Forelimb muscle (tissue), 1 donor: ENCODE data around the gene NFKBIB. TPM values are rescaled to one million over a fixed set of nuclear protein-coding genes. Genes with fewer than 3 reads are reported as not detected.
"Not testable (repeated sequence)": the region's sequence is repeated elsewhere in the genome, so short reads cannot be mapped to it uniquely, and the experiment has no call there.

ENCODE experiments used
- DNase-seq: peaks from one replicate; pipeline ENCODE4 v3.0.0-alpha.2; 2013; ENCODE audit warnings: low read depth
- polyA plus RNA-seq: library from polyadenylated mRNA; unstranded; fragments of 120-200 nt; gene quantifications from one replicate; pipeline ENCODE4 v1.2.1, GENCODE V29; 2013; ENCODE audit not compliant: insufficient read length

NFKBIB gene, protein sequence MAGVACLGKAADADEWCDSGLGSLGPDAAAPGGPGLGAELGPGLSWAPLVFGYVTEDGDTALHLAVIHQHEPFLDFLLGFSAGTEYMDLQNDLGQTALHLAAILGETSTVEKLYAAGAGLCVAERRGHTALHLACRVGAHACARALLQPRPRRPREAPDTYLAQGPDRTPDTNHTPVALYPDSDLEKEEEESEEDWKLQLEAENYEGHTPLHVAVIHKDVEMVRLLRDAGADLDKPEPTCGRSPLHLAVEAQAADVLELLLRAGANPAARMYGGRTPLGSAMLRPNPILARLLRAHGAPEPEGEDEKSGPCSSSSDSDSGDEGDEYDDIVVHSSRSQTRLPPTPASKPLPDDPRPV
- polyA plus RNA-seq: 9.6 TPM

DNA sequence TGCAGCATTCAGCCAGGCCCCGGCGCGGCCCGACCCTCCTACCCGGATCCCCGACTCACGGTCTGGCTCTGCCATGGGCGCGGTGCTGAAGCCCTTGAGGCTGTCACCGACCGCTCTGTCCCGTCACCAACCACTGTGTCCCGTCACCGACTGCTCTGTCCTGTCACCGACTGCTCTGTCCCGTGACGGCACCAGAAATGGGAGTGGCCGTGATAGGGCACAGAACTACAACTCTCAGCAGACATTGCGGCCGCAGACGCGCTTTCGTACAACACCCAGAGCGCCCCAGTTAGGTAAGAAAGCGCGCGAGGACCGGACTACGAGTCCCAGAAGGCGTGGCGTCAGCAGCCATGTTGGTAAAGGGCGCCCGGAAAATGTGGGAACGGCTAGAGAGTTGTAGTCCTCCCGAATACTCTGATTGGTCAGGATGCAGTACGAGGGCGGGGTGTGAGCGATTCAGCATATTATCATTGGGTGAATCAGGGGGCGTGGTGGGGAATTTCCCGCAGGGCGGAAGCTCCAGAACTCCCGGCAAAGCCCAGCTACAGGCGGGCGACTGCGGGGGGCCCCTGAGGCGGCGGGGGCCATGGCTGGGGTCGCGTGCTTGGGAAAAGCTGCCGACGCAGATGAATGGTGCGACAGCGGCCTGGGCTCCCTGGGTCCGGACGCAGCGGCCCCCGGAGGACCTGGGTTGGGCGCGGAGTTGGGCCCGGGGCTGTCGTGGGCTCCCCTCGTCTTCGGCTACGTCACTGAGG, at the start of gene NFKBIB, which contains the start of gene SIRT2:
NFKBIB (plus strand) TSS at position 523 of the 755 bp plus-strand sequence; CDS start at position 587, 64 bp downstream.
SIRT2 (minus strand) TSS at position 172 of the 755 bp plus-strand sequence; CDS start at position 75, 97 bp downstream.
- DNase-seq: peak; percentile 99

DNA sequence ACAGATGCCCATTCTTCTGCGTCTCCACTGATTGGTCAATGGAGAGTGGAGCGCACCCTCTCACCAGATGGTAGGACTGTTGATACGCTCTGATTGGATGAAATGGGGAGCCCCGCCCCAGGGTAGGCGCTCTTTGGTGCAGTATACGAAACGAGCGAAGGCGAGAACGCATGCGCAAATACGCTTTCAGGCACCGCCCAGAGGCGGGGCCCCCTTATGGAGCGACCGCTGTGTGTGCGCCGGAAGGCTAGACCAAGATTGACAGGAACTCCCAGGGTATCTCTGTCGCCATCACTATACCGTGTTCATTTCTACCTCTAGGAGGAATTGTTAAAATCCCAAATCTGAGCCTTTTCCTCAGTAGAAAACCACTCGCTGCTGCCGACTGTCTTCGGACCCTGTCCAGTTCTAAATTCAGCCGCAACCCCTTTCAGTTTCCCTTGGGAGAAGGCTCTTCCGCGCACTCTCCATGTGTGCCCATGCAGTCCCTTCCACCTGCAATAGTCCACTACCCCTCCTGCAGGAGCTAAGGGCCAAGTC, 49.3 kb upstream of the NFKBIB start:
- DNase-seq: peak; percentile 100

DNA sequence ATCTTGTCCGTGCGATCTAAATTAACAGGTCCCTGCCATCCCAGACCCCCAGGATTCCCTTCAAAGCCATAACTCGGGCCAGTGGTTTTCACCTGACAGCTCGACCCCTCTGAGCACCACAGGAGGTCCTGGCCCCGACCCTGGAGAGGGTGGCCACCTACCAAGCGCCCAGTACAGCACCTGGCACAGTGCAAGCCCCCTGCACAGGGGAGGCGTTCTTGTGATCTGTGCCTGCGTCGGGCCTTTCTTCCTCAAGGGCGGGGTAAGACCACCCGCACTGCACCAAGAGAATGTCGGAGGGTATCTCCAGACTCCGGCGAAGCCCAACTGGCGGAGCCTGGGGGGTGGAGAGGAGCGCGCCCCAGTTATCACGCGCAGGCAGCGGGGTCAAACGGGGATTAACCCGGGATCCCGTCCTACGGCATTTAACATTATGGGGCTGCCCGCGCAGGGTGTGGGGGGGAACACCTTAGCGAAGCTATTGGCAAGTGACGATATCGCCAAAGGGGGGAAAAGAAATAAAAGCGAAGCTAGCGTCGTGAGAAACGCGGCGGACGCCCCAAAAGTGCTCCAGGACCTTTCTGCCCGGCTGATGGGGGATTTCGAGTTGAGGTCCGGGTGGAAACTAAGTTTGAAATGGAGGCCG, 48.7 kb upstream of the NFKBIB start:
- DNase-seq: no peak

DNA sequence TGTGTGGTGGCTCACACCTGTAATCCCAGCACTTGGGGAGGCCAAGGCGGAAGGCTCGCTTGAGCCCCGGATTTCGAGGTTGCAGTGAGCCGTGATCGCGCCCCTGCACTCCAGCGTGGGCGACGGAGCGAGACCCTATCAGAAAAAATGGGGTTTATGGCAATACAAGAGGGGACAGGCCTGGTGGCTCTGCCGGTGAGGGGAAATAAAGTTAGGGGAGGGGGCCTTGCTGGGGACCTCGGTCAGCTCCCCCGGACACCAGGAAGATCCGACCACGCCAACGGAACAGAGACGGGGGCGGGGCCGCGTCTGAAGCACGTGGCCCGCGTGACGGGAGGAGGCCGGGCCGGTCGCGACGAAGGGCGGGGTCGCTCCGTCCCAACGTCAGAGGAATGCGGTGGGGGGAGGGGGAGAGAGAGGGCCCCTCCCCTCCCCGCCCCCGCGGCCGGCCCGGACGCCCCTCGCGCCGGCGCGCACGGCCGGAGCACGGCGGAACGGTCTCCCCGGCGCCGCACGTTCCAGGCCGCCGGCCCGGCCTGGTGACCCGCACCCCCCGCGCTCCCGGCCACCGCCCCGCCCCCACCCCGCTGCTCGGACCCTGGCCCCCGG, 48.0 kb upstream of the NFKBIB start:
- DNase-seq: peak; percentile 76

DNA sequence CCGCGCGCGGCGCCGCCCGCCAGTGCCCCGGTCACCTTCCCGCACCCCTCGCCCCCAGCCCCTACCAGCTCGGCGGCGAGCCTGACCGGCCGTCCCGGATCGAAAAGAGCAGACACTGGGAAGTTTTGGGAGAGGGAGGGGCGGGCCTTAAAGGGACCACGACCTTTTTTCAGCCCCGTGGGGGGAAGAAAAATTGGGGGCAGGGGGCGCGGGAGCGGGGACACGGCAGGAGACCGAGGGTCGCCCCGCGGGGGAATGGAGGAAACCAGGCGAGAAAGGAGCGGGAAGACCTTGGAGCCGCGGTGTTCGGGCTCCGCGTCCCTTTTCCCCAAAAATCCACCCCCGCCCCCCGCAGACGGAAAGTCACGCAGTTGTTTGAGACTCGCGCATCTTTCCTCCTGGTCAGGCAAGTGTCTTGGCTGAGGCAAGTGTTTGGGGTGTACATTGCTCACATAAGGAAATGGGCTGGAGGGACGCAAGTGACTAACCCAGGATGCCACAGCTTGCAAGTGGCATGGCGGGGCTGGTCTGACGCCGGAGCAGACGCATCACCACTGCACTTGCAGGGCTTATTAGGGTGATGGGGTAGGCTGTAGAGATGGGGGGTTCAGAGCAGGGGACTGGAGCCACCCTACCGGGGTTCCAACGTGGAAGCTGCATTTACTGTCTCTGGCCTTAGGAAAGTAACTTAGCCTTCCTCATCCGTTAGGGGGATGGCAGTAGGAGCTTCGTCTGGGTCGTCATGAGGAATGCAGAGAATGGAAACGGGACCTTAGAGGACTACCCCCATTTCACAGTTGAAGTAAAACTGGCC, 47.3 kb upstream of the NFKBIB start:
- no peak for DNase-seq

DNA sequence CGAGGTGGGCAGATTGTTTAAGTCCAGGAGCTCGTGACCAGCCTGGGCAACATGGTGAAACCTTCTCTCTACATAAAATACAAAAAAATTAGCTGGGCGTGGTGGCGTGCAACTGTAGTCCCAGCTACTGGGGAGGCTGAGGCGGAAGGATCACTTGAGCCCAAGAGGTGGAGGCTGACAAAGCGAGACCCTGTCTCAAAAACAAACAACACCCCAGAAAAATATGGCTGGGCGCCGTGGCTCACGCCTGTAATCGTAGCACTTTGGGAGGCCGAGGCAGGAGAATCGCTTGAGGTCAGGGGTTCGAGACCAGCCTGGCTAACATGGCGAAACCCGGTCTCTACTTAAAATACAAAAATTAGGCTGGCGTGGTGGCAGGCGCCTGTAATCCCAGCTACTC, 46.6 kb upstream of the NFKBIB start:
- DNase-seq: no peak

DNA sequence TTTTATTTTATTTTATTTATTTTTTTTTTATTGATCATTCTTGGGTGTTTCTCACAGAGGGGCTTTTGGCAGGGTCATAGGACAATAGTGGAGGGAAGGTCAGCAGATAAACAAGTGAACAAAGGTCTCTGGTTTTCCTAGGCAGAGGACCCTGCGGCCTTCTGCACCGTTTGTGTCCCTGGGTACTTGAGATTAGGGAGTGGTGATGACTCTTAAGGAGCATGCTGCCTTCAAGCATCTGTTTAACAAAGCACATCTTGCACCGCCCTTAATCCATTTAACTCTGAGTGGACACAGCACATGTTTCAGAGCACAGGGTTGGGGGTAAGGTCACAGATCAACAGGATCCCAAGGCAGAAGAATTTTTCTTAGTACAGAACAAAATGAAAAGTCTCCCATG, 44.8 kb upstream of the NFKBIB start:
- not testable (repeated sequence) for DNase-seq

DNA sequence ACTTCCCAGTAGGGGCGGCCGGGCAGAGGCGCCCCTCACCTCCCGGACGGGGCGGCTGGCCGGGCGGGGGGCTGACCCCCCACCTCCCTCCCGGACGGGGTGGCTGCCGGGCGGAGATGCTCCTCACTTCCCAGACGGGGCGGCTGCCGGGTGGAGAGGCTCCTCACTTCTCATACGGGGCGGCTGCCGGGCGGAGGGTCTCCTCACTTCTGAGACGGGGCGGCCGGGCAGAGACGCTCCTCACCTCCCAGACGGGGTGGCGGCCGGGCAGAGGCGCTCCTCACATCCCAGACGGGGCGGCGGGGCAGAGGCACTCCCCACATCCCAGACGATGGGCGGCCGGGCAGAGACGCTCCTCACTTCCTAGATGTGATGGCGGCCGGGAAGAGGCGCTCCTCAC, 44.0 kb upstream of the NFKBIB start:
- DNase-seq: not testable (repeated sequence)

DNA sequence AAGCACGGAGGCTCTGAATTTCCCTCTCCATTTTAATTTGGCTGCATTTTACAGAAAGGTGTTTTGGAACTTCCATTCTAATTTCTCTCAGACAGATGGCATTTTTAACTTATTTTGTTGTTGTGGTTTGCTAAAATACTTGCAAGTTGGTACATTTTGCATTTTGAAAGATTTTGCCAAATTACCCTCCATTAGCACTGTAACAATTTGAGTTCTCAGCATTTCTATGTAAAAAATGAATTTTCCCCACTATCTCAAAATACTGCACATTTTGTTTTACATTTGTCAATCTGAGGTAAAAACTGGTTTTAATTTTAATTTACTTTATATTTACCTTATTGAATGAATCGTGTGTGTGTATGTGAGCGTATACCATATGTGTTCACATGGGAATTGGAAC, 43.0 kb upstream of the NFKBIB start:
- no peak for DNase-seq

DNA sequence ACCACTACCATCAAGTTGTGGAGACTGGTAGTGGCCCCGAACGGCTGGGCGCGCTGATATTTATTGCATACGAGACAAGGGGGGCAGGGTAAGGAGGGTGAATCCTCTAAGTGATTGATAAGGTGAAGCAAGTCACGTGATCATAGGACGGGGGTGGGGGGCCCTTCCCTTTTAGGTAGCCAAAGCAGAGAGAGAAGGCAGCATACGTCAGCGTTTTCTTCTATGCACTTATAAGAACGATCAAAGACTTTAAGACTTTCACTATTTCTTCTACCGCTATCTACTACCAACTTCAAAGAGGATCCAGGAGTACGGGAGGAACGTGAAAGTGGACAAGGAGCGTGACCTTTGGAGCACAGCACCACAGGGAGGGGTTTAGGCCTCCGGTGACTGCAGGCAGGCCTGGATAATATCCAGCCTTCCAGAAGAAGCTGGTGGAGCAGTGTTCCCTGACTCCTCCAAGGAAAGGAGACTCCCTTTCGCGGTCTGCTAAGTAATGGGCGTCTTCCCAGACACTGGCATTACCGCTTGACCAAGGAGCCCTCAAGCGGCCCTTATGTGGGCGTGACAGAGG, 40.1 kb upstream of the NFKBIB start:
- DNase-seq: not testable (repeated sequence)

DNA sequence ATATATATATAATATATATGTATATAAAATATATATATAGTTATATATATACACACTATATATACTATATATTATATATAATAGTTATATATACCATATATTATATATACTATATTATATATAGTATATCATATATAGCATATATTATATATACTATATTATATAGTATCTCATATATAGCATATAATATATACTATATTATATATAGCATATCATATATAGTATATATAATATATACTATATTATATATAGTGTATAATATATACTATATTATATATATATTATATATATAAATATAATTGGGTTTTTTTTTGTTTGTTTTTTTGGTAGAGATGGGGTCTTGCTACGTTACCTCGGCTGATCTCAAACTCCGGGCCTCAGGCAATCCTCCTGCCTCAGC, 38.4 kb upstream of the NFKBIB start:
- no peak for DNase-seq

DNA sequence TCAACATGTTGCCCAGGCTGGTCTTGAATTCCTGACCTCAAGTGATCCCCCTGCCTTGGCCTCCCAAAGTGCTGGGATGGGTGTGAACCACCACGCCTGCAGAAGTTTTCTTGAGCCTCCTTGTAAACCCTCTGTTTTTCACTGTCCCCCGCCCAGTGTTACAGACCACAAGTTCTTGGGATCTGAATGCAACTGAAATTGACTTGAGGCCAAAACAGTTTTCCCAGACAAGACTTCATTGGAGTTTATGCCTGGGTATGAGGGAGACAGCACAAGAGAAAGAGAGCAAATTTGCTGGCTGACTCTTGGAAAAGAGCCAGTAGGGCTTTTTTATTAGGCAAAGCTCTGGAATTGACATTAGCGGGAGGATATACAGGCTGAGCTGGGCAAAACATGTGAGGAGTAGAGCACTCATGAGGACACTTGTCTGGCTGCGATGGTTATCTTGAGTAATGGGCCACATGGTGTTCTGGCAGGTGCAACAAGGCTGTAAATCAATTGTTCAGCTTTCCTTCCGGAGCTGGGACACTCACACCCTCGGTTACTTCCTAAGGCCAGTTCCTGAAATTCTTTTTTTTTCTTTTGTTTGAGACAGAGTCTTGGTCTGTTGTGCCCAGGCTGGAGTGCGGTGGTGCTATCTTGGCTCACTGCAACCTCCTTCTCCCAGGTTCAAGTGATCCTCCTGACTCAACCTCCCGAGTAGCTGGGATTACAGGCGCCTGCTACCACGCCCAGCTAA, 37.3 kb upstream of the NFKBIB start:
- peak; percentile 69 for DNase-seq

DNA sequence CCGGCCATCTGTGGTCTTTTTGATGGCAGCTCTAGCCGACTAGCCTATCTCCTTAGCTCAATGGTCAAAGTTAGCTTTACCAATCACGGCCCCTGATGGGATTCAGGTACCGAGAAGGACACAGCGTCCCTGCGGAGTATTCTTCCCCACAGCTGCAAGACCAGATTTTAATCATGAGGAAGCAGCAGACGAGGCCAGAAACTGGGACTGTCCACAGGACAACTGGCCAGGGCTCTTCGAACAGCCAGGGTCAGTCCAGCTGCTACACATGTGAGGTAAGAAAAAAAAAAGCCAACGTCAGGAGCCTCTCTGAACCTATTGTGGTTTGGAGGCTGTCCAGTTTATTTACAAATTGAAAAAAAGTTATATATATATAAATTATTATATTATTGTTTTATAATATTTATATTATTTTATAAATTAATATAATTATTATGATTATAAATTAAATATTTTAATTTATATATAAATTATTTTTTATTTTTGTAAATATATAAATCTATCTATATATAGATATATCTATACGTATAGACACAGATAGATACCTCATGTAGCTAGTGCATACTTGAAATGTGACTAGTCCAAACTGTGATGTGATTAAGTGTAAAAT, 32.5 kb upstream of the NFKBIB start:
- DNase-seq: no peak

DNA sequence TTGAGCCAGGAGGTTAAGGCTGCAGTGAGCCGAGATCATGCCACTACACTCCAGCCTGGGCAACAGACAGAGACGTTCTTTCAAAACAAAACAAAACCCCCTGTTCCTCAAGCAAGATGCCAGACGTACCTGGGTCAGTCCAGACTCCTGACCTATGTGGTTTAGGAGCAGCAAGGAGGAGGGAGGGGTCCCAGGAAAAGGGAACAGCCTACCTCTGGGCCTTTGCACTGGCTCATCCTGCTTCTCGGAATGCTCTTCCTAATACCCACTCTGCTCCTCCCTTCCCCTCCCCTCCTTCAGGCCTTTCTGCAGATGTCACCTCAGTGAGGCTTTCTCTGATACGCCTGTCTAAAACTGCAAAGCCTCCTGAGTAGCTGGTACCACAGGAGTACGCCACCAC, 31.2 kb upstream of the NFKBIB start:
- DNase-seq: no peak

DNA sequence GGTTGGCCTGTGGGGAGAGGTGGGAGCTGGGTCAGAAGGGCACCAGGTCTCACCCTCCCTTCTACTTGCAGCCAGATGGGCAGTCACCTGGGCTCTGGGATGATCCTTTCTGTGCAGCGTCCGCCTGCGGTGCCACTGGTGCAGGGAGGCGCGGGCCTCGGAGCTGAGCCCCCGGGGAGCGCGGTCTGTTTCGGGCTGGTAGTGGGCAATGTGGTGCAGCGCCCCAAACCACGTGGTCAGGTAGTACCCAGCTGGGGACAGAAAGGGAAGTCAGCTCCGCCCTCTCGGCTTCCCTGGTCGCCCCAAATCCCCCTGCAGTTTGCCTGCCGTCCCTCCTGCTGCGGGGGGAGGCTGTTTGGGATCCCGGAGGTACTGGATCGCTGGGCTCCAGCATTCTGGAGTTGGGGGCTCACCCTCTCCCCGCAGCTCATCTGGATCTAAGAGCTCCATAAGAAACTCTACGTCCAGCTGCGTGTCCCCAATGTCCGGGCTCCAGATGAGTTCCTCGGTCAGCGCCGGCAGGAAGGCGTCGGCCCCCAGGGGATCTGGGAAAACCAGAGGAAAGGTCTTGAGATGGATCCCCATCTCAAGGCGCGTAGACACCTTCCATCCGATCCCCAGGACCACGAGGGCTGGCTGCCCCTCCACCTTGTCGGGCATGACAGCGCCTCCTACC, 30.5 kb upstream of the NFKBIB start:
- no peak for DNase-seq

DNA sequence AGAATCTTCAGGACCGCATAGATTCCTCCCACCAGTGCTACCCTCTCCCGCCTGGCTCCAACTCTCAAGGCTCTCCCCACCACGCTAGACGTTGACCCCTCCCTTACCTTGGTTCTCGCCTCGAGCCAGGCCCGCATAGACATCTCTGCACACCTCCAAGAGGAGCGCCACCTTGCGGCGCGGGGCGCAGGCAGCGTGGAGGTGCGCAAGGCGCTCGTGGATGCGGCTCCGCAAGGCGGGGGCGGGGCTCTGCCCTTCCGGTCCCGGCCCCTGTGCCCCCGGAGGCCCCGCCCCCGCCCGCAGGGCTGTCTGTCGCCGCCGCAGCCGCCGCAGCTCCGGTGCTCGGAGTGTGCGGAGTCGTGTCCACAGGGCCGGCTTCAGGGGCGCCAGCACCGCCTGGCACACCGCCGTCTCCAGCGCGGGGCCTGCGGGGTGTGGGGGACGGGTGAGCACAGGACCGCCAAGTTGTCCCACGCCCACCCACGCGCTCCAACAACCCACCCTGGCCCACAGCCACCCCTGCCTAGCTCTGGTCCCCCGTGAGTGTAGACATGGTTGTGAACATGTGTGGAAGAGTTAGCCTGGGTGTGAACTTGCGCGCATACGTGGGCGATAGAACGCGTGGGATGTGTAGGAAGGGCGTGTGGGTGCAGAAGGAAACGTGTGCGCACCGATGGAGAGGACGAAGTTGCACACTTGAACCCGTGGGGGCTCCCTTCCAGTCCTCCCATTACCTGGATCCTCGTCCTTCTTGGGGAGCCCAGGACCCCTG, 29.7 kb upstream of the NFKBIB start:
- no peak for DNase-seq

DNA sequence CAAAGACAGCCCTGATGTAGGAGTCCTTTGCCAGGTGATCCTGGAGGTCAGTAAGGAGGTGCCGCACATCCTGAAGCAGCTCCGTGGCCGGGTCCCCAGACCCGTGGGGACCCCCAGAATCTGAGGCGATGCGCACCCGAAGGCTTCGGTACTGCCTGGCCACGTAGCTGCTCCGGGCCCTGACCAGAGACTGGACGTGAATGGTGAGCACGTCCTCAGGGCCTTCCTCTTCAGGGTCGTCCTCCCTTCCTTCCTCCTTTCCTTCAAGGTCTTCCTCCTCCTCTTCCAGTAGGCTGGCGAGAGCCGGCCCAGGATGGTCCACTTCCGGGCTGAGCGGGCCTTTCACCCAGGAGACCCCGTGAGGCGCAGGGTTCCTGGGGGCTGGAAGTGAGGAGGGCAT, 29.2 kb upstream of the NFKBIB start:
- no peak for DNase-seq

DNA sequence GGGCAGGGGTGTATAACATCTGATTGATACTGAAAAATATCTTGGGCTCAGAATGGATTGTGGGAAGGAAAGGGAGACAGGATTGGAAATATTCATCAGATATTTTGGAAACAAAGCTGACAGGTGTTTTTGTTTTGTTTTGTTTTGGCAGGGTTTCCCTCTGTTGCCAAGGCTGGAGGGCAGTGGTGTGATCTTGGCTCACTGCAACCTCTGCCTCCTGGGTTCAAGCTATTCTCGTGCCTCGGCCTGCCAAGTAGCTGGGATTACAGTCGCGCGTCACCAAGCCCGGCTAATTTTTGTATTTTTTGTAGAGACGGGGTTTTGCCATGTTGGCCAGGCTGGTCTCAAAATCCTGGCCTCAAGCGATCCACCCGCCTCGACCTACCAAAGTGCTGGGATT, 26.4 kb upstream of the NFKBIB start:
- not testable (repeated sequence) for DNase-seq
